WTC11 (cell line): ENCODE data around the gene GIPC2. TPM values are rescaled to one million over a fixed set of nuclear protein-coding genes. Genes with fewer than 3 reads are reported as not detected.

ENCODE experiments used
- ATAC-seq: fragments of 200-7000 bp; cut with Tn5 transposase; 2 replicates; pipeline ENCODE4 v1.10.0; 2021; ENCODE audit warnings: mild to moderate bottlenecking, moderate library complexity
- CTCF ChIA-PET: fragments of 300-600 bp; sonication (Branson Sonifier 250); formaldehyde crosslinking; loops from one replicate; lab custom pipeline; 2021; ENCODE audit warnings: antibody characterized with exemption; lab: Charles Lee
- POLR2A ChIA-PET: fragments of 350-600 bp; sonication (Branson Sonifier 250); formaldehyde crosslinking; loops from one replicate; lab custom pipeline; 2021; ENCODE audit warnings: antibody characterized with exemption; lab: Charles Lee
- DNase-seq: peaks from one replicate; pipeline ENCODE4 v3.0.0; 2021; ENCODE audit warnings: low spot score
- H3K27ac Mint-ChIP-seq: 2 replicates; pipeline ENCODE4 v1.8.0; 2021; ENCODE audit warnings: mixed read lengths
- H3K27me3 Mint-ChIP-seq: 2 replicates; pipeline ENCODE4 v1.8.0; 2021; ENCODE audit warnings: low read depth, mild to moderate bottlenecking, moderate library complexity, mixed read lengths
- H3K36me3 Mint-ChIP-seq: 2 replicates; pipeline ENCODE4 v1.8.0; 2021; ENCODE audit warnings: mixed read lengths
- H3K4me1 Mint-ChIP-seq: 2 replicates; pipeline ENCODE4 v1.8.0; 2022; ENCODE audit warnings: mixed read lengths
- H3K4me3 Mint-ChIP-seq: 2 replicates; pipeline ENCODE4 v1.8.0; 2021; ENCODE audit warnings: mild to moderate bottlenecking, moderate library complexity, mixed read lengths
- H3K9me3 Mint-ChIP-seq: 2 replicates; pipeline ENCODE4 v1.8.0; 2021; ENCODE audit warnings: mixed read lengths
- CREM ChIP-seq: sonication (generic); formaldehyde crosslinking; IDR thresholded peaks from 2 replicates; pipeline ENCODE4 v1.8.1; 2022; ENCODE audit warnings: mild to moderate bottlenecking, missing genetic modification reagents, moderate library complexity
- CTCF ChIP-seq: fragments of 200-600 bp; IDR thresholded peaks from 2 replicates; pipeline ENCODE4 v1.8.0; 2022; ENCODE audit warnings: antibody characterized with exemption
- ERG ChIP-seq: fragments of 250-450 bp; sonication (Bioruptor Pico); IDR thresholded peaks from 2 replicates; pipeline ENCODE4 v1.8.0; 2021; ENCODE audit warnings: mild to moderate bottlenecking
- FOXK1 ChIP-seq: sonication (generic); formaldehyde crosslinking; IDR thresholded peaks from 2 replicates; pipeline ENCODE4 v1.8.0; 2022; ENCODE audit warnings: mild to moderate bottlenecking, moderate library complexity, missing genetic modification reagents
- FOXP1 ChIP-seq: sonication (generic); formaldehyde crosslinking; IDR thresholded peaks from 2 replicates; pipeline ENCODE4 v1.8.0; 2022; ENCODE audit warnings: missing genetic modification reagents, mild to moderate bottlenecking, moderate library complexity, borderline replicate concordance
- GTF2I ChIP-seq: fragments of 250-450 bp; sonication (Bioruptor Pico); conservative IDR thresholded peaks from 2 replicates; pipeline ENCODE4 v1.4.0; 2021; ENCODE audit warnings: mild to moderate bottlenecking
- MLX ChIP-seq: sonication (generic); formaldehyde crosslinking; IDR thresholded peaks from 2 replicates; pipeline ENCODE4 v1.8.1; 2023; ENCODE audit warnings: mild to moderate bottlenecking, missing genetic modification reagents, moderate library complexity
- MXD4 ChIP-seq: fragments of 250-450 bp; sonication (Bioruptor Pico); IDR thresholded peaks from 2 replicates; pipeline ENCODE4 v1.8.0; 2021; ENCODE audit warnings: mild to moderate bottlenecking, moderate library complexity, borderline replicate concordance
- NFATC4 ChIP-seq: fragments of 250-450 bp; sonication (Bioruptor Pico); IDR thresholded peaks from 2 replicates; pipeline ENCODE4 v1.9.0; 2021; ENCODE audit warnings: mild to moderate bottlenecking
- NR1H2 ChIP-seq: sonication (generic); formaldehyde crosslinking; IDR thresholded peaks from 2 replicates; pipeline ENCODE4 v1.9.0; 2021; ENCODE audit warnings: mild to moderate bottlenecking, moderate library complexity, missing genetic modification reagents
- NR2C2 ChIP-seq: sonication (generic); formaldehyde crosslinking; IDR thresholded peaks from 2 replicates; pipeline ENCODE4 v1.8.0; 2022; ENCODE audit warnings: mild to moderate bottlenecking, missing genetic modification reagents
- OVOL2 ChIP-seq: fragments of 250-450 bp; sonication (Bioruptor Pico); IDR thresholded peaks from 2 replicates; pipeline ENCODE4 v1.9.0; 2021; ENCODE audit warnings: mild to moderate bottlenecking, borderline replicate concordance
- RORB ChIP-seq: fragments of 250-450 bp; sonication (Bioruptor Pico); IDR thresholded peaks from 2 replicates; pipeline ENCODE4 v1.9.0; 2021; ENCODE audit warnings: mild to moderate bottlenecking
- SMAD3 ChIP-seq: sonication (generic); formaldehyde crosslinking; IDR thresholded peaks from 2 replicates; pipeline ENCODE4 v1.8.0; 2022; ENCODE audit warnings: missing genetic modification reagents, mild to moderate bottlenecking, borderline replicate concordance
- TEAD4 ChIP-seq: sonication (generic); formaldehyde crosslinking; IDR thresholded peaks from 2 replicates; pipeline ENCODE4 v1.8.0; 2022; ENCODE audit warnings: mild to moderate bottlenecking, missing genetic modification reagents
- ZMAT4 ChIP-seq: fragments of 250-450 bp; sonication (Bioruptor Pico); IDR thresholded peaks from 2 replicates; pipeline ENCODE4 v1.9.0; 2021; ENCODE audit warnings: mild to moderate bottlenecking
- ZNF121 ChIP-seq: sonication (generic); formaldehyde crosslinking; IDR thresholded peaks from 2 replicates; pipeline ENCODE4 v1.8.0; 2023; ENCODE audit warnings: missing genetic modification reagents
- ZNF138 ChIP-seq: sonication (generic); formaldehyde crosslinking; conservative IDR thresholded peaks from 2 replicates; pipeline ENCODE4 v1.8.1; 2022; ENCODE audit warnings: mild to moderate bottlenecking, moderate library complexity, missing genetic modification reagents
- ZNF281 ChIP-seq: sonication (generic); formaldehyde crosslinking; IDR thresholded peaks from 2 replicates; pipeline ENCODE4 v1.8.0; 2023; ENCODE audit warnings: mild to moderate bottlenecking, missing genetic modification reagents
- ZNF416 ChIP-seq: fragments of 250-450 bp; sonication (Bioruptor Pico); IDR thresholded peaks from 2 replicates; pipeline ENCODE4 v1.9.0; 2021; ENCODE audit warnings: mild to moderate bottlenecking, inconsistent platforms
- ZNF423 ChIP-seq: fragments of 250-450 bp; sonication (Bioruptor Pico); IDR thresholded peaks from 2 replicates; pipeline ENCODE4 v2.1.2; 2022; ENCODE audit warnings: mild to moderate bottlenecking, moderate library complexity
- ZNF425 ChIP-seq: fragments of 250-450 bp; sonication (Bioruptor Pico); conservative IDR thresholded peaks from 2 replicates; pipeline ENCODE4 v1.9.0; 2021; ENCODE audit warnings: mild to moderate bottlenecking
- total RNA-seq: library from RNA; stranded (reverse); gene quantifications from 3 replicates; pipeline ENCODE4 v1.2.3, GENCODE V29; 2021

The GIPC2 gene
- total RNA-seq, 1 experiment from 2014 or later = 0.83 TPM

GRCh38 chr1:78052685-78053405 lies 7.1 kb downstream of the GIPC2 start (continued):
- TF ChIP-seq ZNF138 (no peak), ZNF423 (CRISPR knock-in tag) (no peak), ZNF416 (no peak), CREM (CRISPR knock-in tag) (no peak), MXD4 (no peak), FOXK1 (CRISPR knock-in tag) (no peak), ZMAT4 (CRISPR knock-in tag) (no peak), OVOL2 (CRISPR knock-in tag) (no peak), TEAD4 (CRISPR knock-in tag) (no peak), RORB (CRISPR knock-in tag) (no peak), FOXP1 (CRISPR knock-in tag) (no peak), GTF2I (no peak), ERG (CRISPR knock-in tag) (no peak)

GRCh38 chr1:78053498-78053897 lies 7.7 kb downstream of the GIPC2 start:
- DNase-seq (no peak), ATAC-seq (no peak)
- Mint-ChIP-seq H3K27me3 (no peaks in the 10 kb centered on the region), H3K9me3 (no peaks in the 10 kb centered on the region), H3K4me3 (no peak overlapping the region), H3K4me1 (peaks cover 13% of the 10 kb centered on the region), H3K36me3 (no peaks in the 10 kb centered on the region), H3K27ac (no peak overlapping the region)
- POLR2A ChIA-PET = no interaction called here
- CTCF ChIA-PET = no interaction called here
- TF ChIP-seq ZNF425 (CRISPR knock-in tag) (no peak), SMAD3 (CRISPR knock-in tag) (no peak), CTCF (no peak)

- ATAC-seq (no peak), DNase-seq (no peak)
- ChIA-PET CTCF (no interaction called here), POLR2A (interaction anchor here (0.6 kb wide), 1 partner anchor 81 kb away, joined by 6 read pairs; no protein-coding TSS in a partner anchor)
- Mint-ChIP-seq H3K27me3 (no peaks in the 10 kb centered on the region), H3K4me3 (no peak overlapping the region), H3K4me1 (peaks cover 8% of the 10 kb centered on the region), H3K9me3 (no peaks in the 10 kb centered on the region), H3K36me3 (no peaks in the 10 kb centered on the region), H3K27ac (no peak overlapping the region)
- TF ChIP-seq NR2C2 (CRISPR knock-in tag) (no peak), ZNF121 (CRISPR knock-in tag) (no peak), MLX (no peak), CTCF (no peak), NR1H2 (CRISPR knock-in tag) (no peak), RORB (CRISPR knock-in tag) (no peak), NFATC4 (CRISPR knock-in tag) (no peak), ZNF281 (no peak), ZNF416 (no peak)
These were observed 8.8 kb downstream of the GIPC2 start for GRCh38 chr1:78054559-78054958.
